ENCODE data around the gene CDH6.

The CDH6 gene

GRCh38 chr5:31250201-31250600, 56.7 kb downstream of the CDH6 start:
- no peak overlapping the region for H3K18ac ChIP-seq (ENCODE audit: low read length)
- no peaks in the 10 kb centered on the region for H3K4me1 ChIP-seq (ENCODE audit: control insufficient read depth, low read depth, low read length)
- no peak overlapping the region for H3K4me2 ChIP-seq (ENCODE audit: low read length)
- H3K4me3 ChIP-seq (ENCODE audit: low read length): no peak overlapping the region
- no peak overlapping the region for H3K4ac ChIP-seq (ENCODE audit: low read depth, low read length)
- H2BK15ac ChIP-seq (replicated peaks; ENCODE audit: low read depth): no peak overlapping the region
- DNase-seq: no peak
- no peak overlapping the region for H2AK5ac ChIP-seq (ENCODE audit: low read length)
- no peak overlapping the region for H4K5ac ChIP-seq (ENCODE audit: low read length)
- H3K36me3 ChIP-seq (ENCODE audit: control insufficient read depth, insufficient read depth, low read length): no peaks in the 10 kb centered on the region
- no peaks in the 10 kb centered on the region for H3K27me3 ChIP-seq (ENCODE audit: insufficient read depth, low read length, poor library complexity)
- H3K27ac ChIP-seq (ENCODE audit: low read depth, low read length): no peak overlapping the region
- no peak overlapping the region for H3K9ac ChIP-seq (ENCODE audit: low read length)
- H3K79me2 ChIP-seq (ENCODE audit: control insufficient read depth, insufficient read depth, low read length): no peaks in the 10 kb centered on the region
- H4K8ac ChIP-seq (ENCODE audit: low read depth, low read length): no peak overlapping the region
- no peak overlapping the region for H2BK120ac ChIP-seq (ENCODE audit: low read depth, low read length)
- no CpG with 5 or more reads among the region's 3 CpGs for WGBS (ENCODE audit: extremely low coverage, insufficient coverage, low lambda C conversion rate)
- no peak overlapping the region for H3K23ac ChIP-seq (ENCODE audit: low read length)
- no peak overlapping the region for H3K56ac ChIP-seq (ENCODE audit: low read length)
- H3K79me1 ChIP-seq (ENCODE audit: low read length): no peaks in the 10 kb centered on the region
- no peak overlapping the region for H2BK5ac ChIP-seq (ENCODE audit: low read length)

GRCh38 chr5:31251032-31251431, 57.5 kb downstream of the CDH6 start:
- WGBS (ENCODE audit: extremely low coverage, insufficient coverage, low lambda C conversion rate): no CpG with 5 or more reads among the region's 4 CpGs

GRCh38 chr5:31255041-31255440, 61.6 kb downstream of the CDH6 start:
- WGBS (ENCODE audit: extremely low coverage, insufficient coverage, low lambda C conversion rate): no CpG with 5 or more reads among the region's 10 CpGs
- no peak for DNase-seq
- Histone ChIP-seq H2BK5ac (ENCODE audit: low read length) (no peak overlapping the region), H3K23ac (ENCODE audit: low read length) (no peak overlapping the region), H3K4me1 (ENCODE audit: control insufficient read depth, low read depth, low read length) (no peaks in the 10 kb centered on the region), H3K36me3 (ENCODE audit: control insufficient read depth, insufficient read depth, low read length) (no peaks in the 10 kb centered on the region), H4K5ac (ENCODE audit: low read length) (no peak overlapping the region), H3K79me1 (ENCODE audit: low read length) (no peaks in the 10 kb centered on the region), H3K27me3 (ENCODE audit: insufficient read depth, low read length, poor library complexity) (no peaks in the 10 kb centered on the region), H2BK120ac (ENCODE audit: low read depth, low read length) (no peak overlapping the region), H3K9ac (ENCODE audit: low read length) (no peak overlapping the region), H3K79me2 (ENCODE audit: control insufficient read depth, insufficient read depth, low read length) (no peaks in the 10 kb centered on the region), H2AK5ac (ENCODE audit: low read length) (no peak overlapping the region), H4K8ac (ENCODE audit: low read depth, low read length) (no peak overlapping the region), H3K4me2 (ENCODE audit: low read length) (no peak overlapping the region), H3K4me3 (ENCODE audit: low read length) (no peak overlapping the region), H3K27ac (ENCODE audit: low read depth, low read length) (no peak overlapping the region), H3K56ac (ENCODE audit: low read length) (no peak overlapping the region), H2BK15ac (replicated peaks; ENCODE audit: low read depth) (no peak overlapping the region), H3K4ac (ENCODE audit: low read depth, low read length) (no peak overlapping the region), H3K18ac (ENCODE audit: low read length) (no peak overlapping the region)

More at GRCh38 chr5:31251032-31251431, 57.5 kb downstream of the CDH6 start:
- Histone ChIP-seq H3K27ac (ENCODE audit: low read depth, low read length) (no peak overlapping the region), H3K4me2 (ENCODE audit: low read length) (no peak overlapping the region), H3K18ac (ENCODE audit: low read length) (no peak overlapping the region), H2AK5ac (ENCODE audit: low read length) (no peak overlapping the region), H3K4me1 (ENCODE audit: control insufficient read depth, low read depth, low read length) (no peaks in the 10 kb centered on the region), H3K27me3 (ENCODE audit: insufficient read depth, low read length, poor library complexity) (no peaks in the 10 kb centered on the region), H3K79me1 (ENCODE audit: low read length) (no peaks in the 10 kb centered on the region), H4K5ac (ENCODE audit: low read length) (no peak overlapping the region), H2BK5ac (ENCODE audit: low read length) (no peak overlapping the region), H3K9ac (ENCODE audit: low read length) (no peak overlapping the region), H2BK15ac (replicated peaks; ENCODE audit: low read depth) (no peak overlapping the region), H2BK120ac (ENCODE audit: low read depth, low read length) (no peak overlapping the region), H3K36me3 (ENCODE audit: control insufficient read depth, insufficient read depth, low read length) (no peaks in the 10 kb centered on the region), H3K79me2 (ENCODE audit: control insufficient read depth, insufficient read depth, low read length) (no peaks in the 10 kb centered on the region), H3K56ac (ENCODE audit: low read length) (no peak overlapping the region), H4K8ac (ENCODE audit: low read depth, low read length) (no peak overlapping the region), H3K4ac (ENCODE audit: low read depth, low read length) (no peak overlapping the region), H3K4me3 (ENCODE audit: low read length) (no peak overlapping the region), H3K23ac (ENCODE audit: low read length) (no peak overlapping the region)
- DNase-seq: peak; percentile 25

GRCh38 chr5:31268256-31268655, 74.8 kb downstream of the CDH6 start:
- Histone ChIP-seq H2BK15ac (replicated peaks; ENCODE audit: low read depth) (no peak overlapping the region), H3K79me2 (ENCODE audit: control insufficient read depth, insufficient read depth, low read length) (no peaks in the 10 kb centered on the region), H3K4me1 (ENCODE audit: control insufficient read depth, low read depth, low read length) (no peaks in the 10 kb centered on the region), H3K18ac (ENCODE audit: low read length) (no peak overlapping the region), H4K8ac (ENCODE audit: low read depth, low read length) (no peak overlapping the region), H3K4ac (ENCODE audit: low read depth, low read length) (no peak overlapping the region), H3K9ac (ENCODE audit: low read length) (no peak overlapping the region), H3K79me1 (ENCODE audit: low read length) (no peaks in the 10 kb centered on the region), H3K36me3 (ENCODE audit: control insufficient read depth, insufficient read depth, low read length) (no peaks in the 10 kb centered on the region), H3K4me2 (ENCODE audit: low read length) (no peak overlapping the region), H3K56ac (ENCODE audit: low read length) (no peak overlapping the region), H3K27me3 (ENCODE audit: insufficient read depth, low read length, poor library complexity) (no peaks in the 10 kb centered on the region), H4K5ac (ENCODE audit: low read length) (no peak overlapping the region), H2AK5ac (ENCODE audit: low read length) (no peak overlapping the region), H2BK5ac (ENCODE audit: low read length) (no peak overlapping the region), H2BK120ac (ENCODE audit: low read depth, low read length) (no peak overlapping the region), H3K4me3 (ENCODE audit: low read length) (no peak overlapping the region), H3K27ac (ENCODE audit: low read depth, low read length) (no peak overlapping the region), H3K23ac (ENCODE audit: low read length) (no peak overlapping the region)
- no peak for DNase-seq
- WGBS (ENCODE audit: extremely low coverage, insufficient coverage, low lambda C conversion rate): no CpG with 5 or more reads among the region's 2 CpGs

GRCh38 chr5:31268686-31269085, 75.2 kb downstream of the CDH6 start:
- Histone ChIP-seq H2BK5ac (ENCODE audit: low read length) (no peak overlapping the region), H3K36me3 (ENCODE audit: control insufficient read depth, insufficient read depth, low read length) (no peaks in the 10 kb centered on the region), H3K56ac (ENCODE audit: low read length) (no peak overlapping the region), H3K18ac (ENCODE audit: low read length) (no peak overlapping the region), H3K9ac (ENCODE audit: low read length) (no peak overlapping the region), H3K4me1 (ENCODE audit: control insufficient read depth, low read depth, low read length) (no peaks in the 10 kb centered on the region), H3K4ac (ENCODE audit: low read depth, low read length) (no peak overlapping the region), H4K8ac (ENCODE audit: low read depth, low read length) (no peak overlapping the region), H3K79me2 (ENCODE audit: control insufficient read depth, insufficient read depth, low read length) (no peaks in the 10 kb centered on the region), H3K27me3 (ENCODE audit: insufficient read depth, low read length, poor library complexity) (no peaks in the 10 kb centered on the region), H3K79me1 (ENCODE audit: low read length) (no peaks in the 10 kb centered on the region), H3K4me3 (ENCODE audit: low read length) (no peak overlapping the region), H2BK15ac (replicated peaks; ENCODE audit: low read depth) (no peak overlapping the region), H3K27ac (ENCODE audit: low read depth, low read length) (no peak overlapping the region), H2BK120ac (ENCODE audit: low read depth, low read length) (no peak overlapping the region), H3K4me2 (ENCODE audit: low read length) (no peak overlapping the region), H3K23ac (ENCODE audit: low read length) (no peak overlapping the region), H2AK5ac (ENCODE audit: low read length) (no peak overlapping the region), H4K5ac (ENCODE audit: low read length) (no peak overlapping the region)
- DNase-seq: no peak
- no CpG with 5 or more reads among the region's 4 CpGs for WGBS (ENCODE audit: extremely low coverage, insufficient coverage, low lambda C conversion rate)

GRCh38 chr5:31269259-31269658, 75.8 kb downstream of the CDH6 start:
- Histone ChIP-seq H3K36me3 (ENCODE audit: control insufficient read depth, insufficient read depth, low read length) (no peaks in the 10 kb centered on the region), H3K4me3 (ENCODE audit: low read length) (no peak overlapping the region), H3K4me1 (ENCODE audit: control insufficient read depth, low read depth, low read length) (no peaks in the 10 kb centered on the region), H4K8ac (ENCODE audit: low read depth, low read length) (no peak overlapping the region), H3K18ac (ENCODE audit: low read length) (no peak overlapping the region), H3K27me3 (ENCODE audit: insufficient read depth, low read length, poor library complexity) (no peaks in the 10 kb centered on the region), H2BK5ac (ENCODE audit: low read length) (no peak overlapping the region), H3K27ac (ENCODE audit: low read depth, low read length) (no peak overlapping the region), H2AK5ac (ENCODE audit: low read length) (no peak overlapping the region), H3K4ac (ENCODE audit: low read depth, low read length) (no peak overlapping the region), H4K5ac (ENCODE audit: low read length) (no peak overlapping the region), H2BK120ac (ENCODE audit: low read depth, low read length) (no peak overlapping the region), H3K79me1 (ENCODE audit: low read length) (no peaks in the 10 kb centered on the region), H3K79me2 (ENCODE audit: control insufficient read depth, insufficient read depth, low read length) (no peaks in the 10 kb centered on the region), H3K9ac (ENCODE audit: low read length) (no peak overlapping the region), H3K23ac (ENCODE audit: low read length) (no peak overlapping the region), H2BK15ac (replicated peaks; ENCODE audit: low read depth) (no peak overlapping the region), H3K56ac (ENCODE audit: low read length) (no peak overlapping the region), H3K4me2 (ENCODE audit: low read length) (no peak overlapping the region)
- no peak for DNase-seq
- WGBS (ENCODE audit: extremely low coverage, insufficient coverage, low lambda C conversion rate): no CpG with 5 or more reads among the region's 4 CpGs

Measured in mesendoderm (in vitro differentiated cells).